H1 (cell line): ENCODE measurements around the gene TNIP3. TPM values are rescaled to one million over a fixed set of nuclear protein-coding genes. Genes with fewer than 3 reads are reported as not detected.

ENCODE experiments used
- CTBP2 ChIP-seq: IDR thresholded peaks from 2 replicates; pipeline ENCODE4 v1.7.0; 2011; ENCODE audit warnings: borderline replicate concordance, mild to moderate bottlenecking, moderate library complexity, mixed read lengths, low read length; ENCODE audit not compliant: insufficient read depth, insufficient read length
- GTF2F1 ChIP-seq: IDR thresholded peaks from 2 replicates; pipeline ENCODE4 v1.6.1; 2012; ENCODE audit warnings: low read depth, low read length, improper control_type of control experiment, borderline replicate concordance
- NANOG ChIP-seq: IDR thresholded peaks from 2 replicates; pipeline ENCODE4 v1.6.1; 2011; ENCODE audit warnings: low read length, low read depth, mild to moderate bottlenecking, inconsistent platforms; ENCODE audit not compliant: insufficient read depth, poor library complexity, severe bottlenecking
- POLR2A ChIP-seq, 2 experiments: IDR thresholded peaks; 1 replicate in 1 of 2; 2 replicates in 1 of 2; pipeline ENCODE4 v1.6.1; 2011; ENCODE audit warnings: low read depth in 2 of 2, low read length in 2 of 2, mild to moderate bottlenecking in 2 of 2; ENCODE audit errors: control extremely low read depth in 1 of 2
- RFX5 ChIP-seq: IDR thresholded peaks from 2 replicates; pipeline ENCODE4 v1.6.1; 2011; ENCODE audit warnings: low read depth, low read length, improper control_type of control experiment, borderline replicate concordance
- polyA plus RNA-seq, 7 experiments: library from polyadenylated mRNA; depleted of rRNA in 3 of 7; stranded (reverse) in 5 of 7; unstranded in 2 of 7; fragments of >200 nt in 5 of 7; fragments of 200-250 nt in 2 of 7; gene quantifications; 1 replicate in 5 of 7; 2 replicates in 1 of 7; 4 replicates in 1 of 7; pipeline versions ENCODE4 v1.2.1 to v1.2.3, GENCODE V29; 2011 to 2013; ENCODE audit warnings: missing spikeins in 2 of 7, mixed read lengths in 2 of 7
- total RNA-seq: library from RNA; stranded (reverse); fragmentation: NEBNext Ultra II Directional; extraction: Animal tissue kit (Norgen Biotek cat#: 25700); gene quantifications from 2 replicates; pipeline ENCODE4 v1.2.1, GENCODE V29; 2021
- TF ChIP-seq, protein P1 (sequence below): IDR thresholded peaks from 2 replicates; pipeline ENCODE4 v1.6.1; 2011; ENCODE audit warnings: low read length, improper control_type of control experiment

TNIP3 gene
- total and polyA plus RNA-seq, 2 of the 8 experiments (the other 6 are each of a cell fraction or from before 2014, with no cell fraction given) = not detected

DNA sequence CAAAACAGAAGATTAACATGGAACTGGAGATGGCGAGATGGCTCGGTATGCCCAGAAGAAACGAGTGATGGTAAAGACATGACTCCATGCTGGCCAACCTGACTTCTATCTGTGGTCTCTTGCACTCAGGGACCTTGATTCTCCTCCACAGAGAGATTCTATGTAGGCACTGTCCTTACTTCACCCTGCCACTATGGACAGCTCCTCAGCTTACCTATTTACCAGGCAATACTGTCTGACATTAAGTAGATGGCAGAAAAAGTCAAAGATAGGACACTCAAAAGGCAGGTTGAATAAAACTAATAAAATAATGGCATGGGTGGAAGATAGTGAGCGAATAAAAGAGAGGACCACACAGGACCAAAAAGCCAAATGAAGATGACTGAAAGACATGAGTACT is 56.6 kb downstream of the TNIP3 start (continued):
- TF ChIP-seq, protein P1, sequence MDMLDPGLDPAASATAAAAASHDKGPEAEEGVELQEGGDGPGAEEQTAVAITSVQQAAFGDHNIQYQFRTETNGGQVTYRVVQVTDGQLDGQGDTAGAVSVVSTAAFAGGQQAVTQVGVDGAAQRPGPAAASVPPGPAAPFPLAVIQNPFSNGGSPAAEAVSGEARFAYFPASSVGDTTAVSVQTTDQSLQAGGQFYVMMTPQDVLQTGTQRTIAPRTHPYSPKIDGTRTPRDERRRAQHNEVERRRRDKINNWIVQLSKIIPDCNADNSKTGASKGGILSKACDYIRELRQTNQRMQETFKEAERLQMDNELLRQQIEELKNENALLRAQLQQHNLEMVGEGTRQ = no peak
- TF ChIP-seq CTBP2 (no peak), POLR2A (IDR thresholded peaks at IDR 0.05; ENCODE audit: control extremely low read depth in 1 of 2, low read depth in 2 of 2, low read length in 2 of 2) (no peak), GTF2F1 (no peak), NANOG (no peak), RFX5 (no peak)
